Body of pancreas (tissue), 4 donors: ENCODE measurements around the gene STPG4.

Source experiments
- POLR2A ChIP-seq, 3 donors: fragments of 450-650 bp; IDR thresholded peaks; one replicate each; pipeline ENCODE4 v1.6.1; 2016; ENCODE audit warnings: antibody characterized with exemption in 3 of 3, mild to moderate bottlenecking in 2 of 3
- TF ChIP-seq, protein P1 (sequence below), 7 experiments: fragments of 450-650 bp in 4 of 7; fragments of 200-600 bp in 3 of 7; sonication (generic) in 3 of 7; IDR thresholded peaks; one replicate each; pipeline ENCODE4 v1.5.1; 2016 to 2019; ENCODE audit warnings: antibody characterized with exemption in 7 of 7

DNA sequence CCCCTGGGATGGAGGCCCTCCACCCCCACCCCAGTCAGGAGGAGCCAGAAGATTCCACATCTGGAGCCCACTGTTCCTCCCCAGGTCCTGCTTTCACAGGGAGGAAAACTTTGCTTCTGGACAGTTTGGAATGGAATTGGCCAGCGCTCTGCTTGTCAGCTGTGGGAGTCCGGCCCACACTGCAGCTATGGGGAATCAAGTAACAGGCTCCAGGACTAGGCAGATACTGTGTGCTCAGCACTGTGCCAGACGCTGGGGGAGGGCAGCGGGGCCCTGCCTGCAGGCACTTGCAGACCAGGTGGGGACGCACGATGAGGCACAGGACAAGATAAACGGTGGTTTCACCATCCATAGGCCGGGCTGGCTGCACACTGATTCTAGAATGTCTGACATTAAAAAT, 114.0 kb downstream of the STPG4 start:
- TF ChIP-seq, protein P1, sequence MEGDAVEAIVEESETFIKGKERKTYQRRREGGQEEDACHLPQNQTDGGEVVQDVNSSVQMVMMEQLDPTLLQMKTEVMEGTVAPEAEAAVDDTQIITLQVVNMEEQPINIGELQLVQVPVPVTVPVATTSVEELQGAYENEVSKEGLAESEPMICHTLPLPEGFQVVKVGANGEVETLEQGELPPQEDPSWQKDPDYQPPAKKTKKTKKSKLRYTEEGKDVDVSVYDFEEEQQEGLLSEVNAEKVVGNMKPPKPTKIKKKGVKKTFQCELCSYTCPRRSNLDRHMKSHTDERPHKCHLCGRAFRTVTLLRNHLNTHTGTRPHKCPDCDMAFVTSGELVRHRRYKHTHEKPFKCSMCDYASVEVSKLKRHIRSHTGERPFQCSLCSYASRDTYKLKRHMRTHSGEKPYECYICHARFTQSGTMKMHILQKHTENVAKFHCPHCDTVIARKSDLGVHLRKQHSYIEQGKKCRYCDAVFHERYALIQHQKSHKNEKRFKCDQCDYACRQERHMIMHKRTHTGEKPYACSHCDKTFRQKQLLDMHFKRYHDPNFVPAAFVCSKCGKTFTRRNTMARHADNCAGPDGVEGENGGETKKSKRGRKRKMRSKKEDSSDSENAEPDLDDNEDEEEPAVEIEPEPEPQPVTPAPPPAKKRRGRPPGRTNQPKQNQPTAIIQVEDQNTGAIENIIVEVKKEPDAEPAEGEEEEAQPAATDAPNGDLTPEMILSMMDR (IDR thresholded peaks at IDR 0.05): no peak
- no peak for TF ChIP-seq POLR2A (IDR thresholded peaks at IDR 0.05)
